GM08714 (cell line): ENCODE results near the gene SERPINF2.

ENCODE experiments used
- H3K4me3 ChIP-seq: fragments of 200-500 bp; sonication (Bioruptor generic); 2 replicates; pipeline ENCODE4 v1.5.1; 2014; ENCODE audit warnings: mild to moderate bottlenecking, low read length, inconsistent platforms
- ZNF274 ChIP-seq: IDR thresholded peaks from 2 replicates; pipeline ENCODE4 v1.6.1; 2012; ENCODE audit warnings: mild to moderate bottlenecking, low read depth, low read length

SERPINF2 gene

DNA sequence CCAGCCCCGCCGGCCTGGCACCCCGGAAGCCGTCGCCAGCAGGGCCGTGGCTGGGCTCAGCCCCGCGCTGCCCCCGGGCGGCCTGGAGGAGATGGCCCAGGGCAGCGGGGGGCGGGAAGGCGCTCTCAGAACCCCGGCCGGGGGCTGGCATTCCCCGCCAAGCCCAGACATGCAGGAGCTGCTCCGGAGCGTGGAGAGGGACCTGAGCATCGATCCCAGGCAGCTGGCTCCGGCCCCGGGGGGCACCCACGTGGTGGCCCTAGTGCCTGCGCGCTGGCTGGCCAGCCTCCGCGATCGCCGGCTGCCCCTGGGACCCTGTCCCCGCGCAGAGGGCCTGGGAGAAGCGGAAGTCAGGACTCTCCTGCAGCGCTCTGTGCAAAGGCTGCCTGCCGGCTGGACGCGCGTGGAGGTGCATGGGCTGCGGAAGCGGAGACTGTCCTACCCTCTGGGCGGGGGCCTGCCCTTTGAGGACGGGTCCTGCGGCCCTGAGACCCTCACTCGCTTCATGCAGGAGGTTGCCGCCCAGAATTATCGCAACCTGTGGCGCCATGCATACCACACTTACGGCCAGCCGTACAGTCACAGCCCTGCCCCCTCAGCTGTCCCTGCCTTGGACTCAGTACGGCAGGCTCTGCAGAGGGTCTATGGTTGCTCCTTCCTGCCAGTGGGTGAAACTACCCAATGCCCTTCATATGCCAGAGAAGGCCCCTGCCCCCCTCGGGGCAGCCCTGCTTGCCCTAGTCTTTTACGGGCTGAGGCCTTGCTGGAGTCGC lies 17.6 kb upstream of the SERPINF2 start:
- TF ChIP-seq ZNF274, result no peak
- peak overlapping the region; percentile 82; the same call in 1 of the 2 replicates for H3K4me3 ChIP-seq

DNA sequence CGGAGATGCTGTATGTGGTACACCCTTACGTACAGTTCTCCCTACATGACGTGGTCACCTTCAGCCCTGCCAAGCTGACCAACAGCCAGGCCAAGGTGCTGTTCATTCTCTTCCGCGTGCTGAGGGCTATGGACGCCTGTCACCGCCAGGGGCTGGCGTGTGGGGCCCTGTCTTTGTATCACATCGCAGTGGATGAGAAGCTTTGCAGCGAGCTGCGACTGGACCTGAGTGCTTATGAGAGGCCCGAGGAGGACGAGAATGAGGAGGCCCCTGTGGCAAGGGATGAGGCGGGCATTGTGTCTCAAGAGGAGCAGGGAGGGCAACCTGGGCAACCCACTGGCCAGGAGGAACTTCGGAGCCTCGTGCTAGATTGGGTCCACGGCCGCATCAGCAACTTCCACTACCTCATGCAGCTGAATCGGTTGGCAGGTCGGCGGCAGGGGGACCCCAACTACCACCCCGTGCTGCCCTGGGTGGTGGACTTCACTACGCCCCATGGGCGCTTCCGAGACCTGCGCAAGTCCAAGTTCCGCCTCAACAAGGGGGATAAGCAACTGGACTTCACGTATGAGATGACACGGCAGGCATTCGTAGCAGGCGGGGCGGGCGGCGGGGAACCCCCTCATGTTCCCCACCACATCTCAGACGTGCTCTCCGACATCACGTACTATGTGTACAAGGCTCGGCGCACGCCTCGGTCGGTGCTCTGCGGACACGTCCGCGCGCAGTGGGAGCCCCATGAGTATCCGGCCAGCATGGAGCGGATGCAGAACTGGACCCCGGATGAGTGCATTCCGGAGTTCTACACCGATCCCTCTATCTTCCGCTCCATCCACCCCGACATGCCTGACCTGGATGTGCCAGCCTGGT lies 16.8 kb upstream of the SERPINF2 start:
- TF ChIP-seq ZNF274, result no peak
- H3K4me3 ChIP-seq, result peak overlapping the region; percentile 82; the same call in 1 of the 2 replicates

DNA sequence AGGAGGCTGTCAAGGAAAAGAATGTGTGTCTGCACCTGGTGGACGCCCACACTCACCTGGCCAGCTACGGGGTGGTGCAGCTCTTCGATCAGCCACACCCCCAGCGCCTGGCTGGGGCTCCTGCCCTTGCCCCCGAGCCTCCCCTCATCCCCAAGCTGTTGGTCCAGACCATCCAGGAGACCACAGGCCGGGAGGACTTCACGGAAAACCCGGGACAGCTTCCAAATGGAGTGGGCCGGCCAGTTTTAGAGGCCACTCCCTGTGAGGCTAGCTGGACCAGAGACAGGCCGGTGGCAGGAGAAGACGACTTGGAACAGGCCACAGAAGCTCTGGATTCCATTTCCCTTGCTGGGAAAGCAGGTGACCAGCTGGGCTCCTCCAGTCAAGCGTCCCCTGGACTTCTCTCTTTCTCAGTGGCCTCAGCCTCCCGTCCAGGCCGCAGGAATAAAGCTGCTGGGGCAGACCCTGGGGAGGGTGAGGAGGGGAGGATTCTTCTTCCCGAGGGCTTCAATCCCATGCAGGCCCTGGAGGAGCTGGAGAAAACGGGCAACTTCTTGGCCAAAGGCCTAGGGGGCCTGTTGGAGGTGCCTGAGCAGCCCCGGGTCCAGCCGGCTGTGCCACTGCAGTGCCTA lies 15.9 kb upstream of the SERPINF2 start:
- H3K4me3 ChIP-seq, result no peak overlapping the region

DNA sequence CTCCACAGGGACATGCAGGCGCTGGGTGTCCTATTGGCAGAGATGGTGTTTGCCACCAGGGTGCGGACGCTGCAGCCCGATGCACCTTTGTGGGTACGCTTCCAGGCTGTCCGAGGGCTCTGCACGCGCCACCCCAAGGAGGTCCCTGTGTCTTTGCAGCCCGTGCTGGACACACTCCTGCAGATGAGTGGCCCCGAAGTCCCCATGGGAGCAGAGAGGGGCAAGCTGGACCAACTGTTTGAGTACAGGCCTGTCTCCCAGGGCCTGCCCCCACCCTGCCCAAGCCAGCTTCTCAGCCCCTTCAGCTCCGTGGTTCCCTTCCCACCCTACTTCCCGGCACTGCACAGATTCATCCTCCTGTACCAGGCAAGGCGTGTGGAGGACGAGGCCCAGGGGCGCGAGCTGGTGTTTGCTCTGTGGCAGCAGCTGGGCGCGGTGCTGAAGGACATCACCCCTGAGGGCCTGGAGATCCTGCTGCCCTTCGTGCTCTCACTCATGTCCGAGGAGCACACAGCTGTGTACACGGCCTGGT lies 15.3 kb upstream of the SERPINF2 start:
- TF ChIP-seq ZNF274, result no peak
- H3K4me3 ChIP-seq, result no peak overlapping the region

More for the DNA sequence above, 15.9 kb upstream of the SERPINF2 start:
- TF ChIP-seq ZNF274, result no peak

DNA sequence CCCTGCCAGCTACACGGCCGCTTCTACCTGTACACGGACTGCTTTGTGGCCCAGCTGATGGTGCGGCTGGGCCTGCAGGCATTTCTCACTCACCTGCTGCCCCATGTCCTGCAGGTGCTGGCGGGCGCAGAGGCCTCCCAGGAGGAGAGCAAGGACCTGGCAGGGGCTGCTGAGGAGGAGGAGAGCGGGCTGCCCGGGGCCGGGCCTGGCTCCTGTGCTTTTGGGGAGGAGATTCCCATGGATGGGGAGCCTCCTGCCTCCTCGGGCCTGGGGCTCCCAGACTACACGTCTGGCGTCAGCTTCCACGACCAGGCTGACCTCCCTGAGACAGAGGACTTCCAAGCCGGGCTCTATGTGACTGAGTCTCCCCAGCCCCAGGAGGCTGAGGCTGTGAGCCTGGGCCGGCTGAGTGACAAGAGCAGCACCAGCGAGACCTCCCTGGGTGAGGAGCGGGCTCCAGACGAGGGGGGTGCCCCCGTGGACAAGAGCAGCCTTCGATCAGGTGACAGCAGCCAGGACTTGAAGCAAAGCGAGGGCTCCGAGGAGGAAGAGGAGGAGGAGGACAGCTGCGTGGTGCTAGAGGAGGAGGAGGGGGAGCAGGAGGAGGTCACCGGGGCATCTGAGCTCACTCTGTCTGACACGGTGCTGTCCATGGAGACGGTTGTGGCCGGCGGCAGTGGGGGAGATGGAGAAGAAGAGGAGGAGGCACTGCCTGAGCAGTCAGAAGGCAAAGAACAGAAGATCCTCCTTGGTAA lies 14.6 kb upstream of the SERPINF2 start:
- TF ChIP-seq ZNF274, result no peak
- no peak overlapping the region for H3K4me3 ChIP-seq

DNA sequence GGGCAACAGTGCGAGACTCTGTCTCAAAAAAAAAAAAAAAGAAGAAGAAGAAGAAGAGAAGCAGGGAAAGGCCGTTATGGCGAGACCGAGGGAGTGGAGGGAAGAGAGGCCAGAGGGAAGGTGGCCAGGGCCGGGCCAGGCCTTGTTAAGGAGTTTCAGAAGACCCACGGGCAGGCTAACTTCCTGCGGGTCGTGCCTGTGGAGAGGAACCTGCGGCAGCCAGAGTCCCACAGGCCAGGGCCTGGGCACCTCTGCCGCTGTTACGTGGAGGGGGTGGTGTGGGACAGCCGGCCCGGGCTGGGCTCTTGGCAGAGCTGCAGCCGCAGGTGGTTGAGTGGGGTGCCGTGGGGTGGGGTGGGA lies 12.7 kb upstream of the SERPINF2 start:
- no peak for TF ChIP-seq ZNF274
- H3K4me3 ChIP-seq, result no peak overlapping the region

DNA sequence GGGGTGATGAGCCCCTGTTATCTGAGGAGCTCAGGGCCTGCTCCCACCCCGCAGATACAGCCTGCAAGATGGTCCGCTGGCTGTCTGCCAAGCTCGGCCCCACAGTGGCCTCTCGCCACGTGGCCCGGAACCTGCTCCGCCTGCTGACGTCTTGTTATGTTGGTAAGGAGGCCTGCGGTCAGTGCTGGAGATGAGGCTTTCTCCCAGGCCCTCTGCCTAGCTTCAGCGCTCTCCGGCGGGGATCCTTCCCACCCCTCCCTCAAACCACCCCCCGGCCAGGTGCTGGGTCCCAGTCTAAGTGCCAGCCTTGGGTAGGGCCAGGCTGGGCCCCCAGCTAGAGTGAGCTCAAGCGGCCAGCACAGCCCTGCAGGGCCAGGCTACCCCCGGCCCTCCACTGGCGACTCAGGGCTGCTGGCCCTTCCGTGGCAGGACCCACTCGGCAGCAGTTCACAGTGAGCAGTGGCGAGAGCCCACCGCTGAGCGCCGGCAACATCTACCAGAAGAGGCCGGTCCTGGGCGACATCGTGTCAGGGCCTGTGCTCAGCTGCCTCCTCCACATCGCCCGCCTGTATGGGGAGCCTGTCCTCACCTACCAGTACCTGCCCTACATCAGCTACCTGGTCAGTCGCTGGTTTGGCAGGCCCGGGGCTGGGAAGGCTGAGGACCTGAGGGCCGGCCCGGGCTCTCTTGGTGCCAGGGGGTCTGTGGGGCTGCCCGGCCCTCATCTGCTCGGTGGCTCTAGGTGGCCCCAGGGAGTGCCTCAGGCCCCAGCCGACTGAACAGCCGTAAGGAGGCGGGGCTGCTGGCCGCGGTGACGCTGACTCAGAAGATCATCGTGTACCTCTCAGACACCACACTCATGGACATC lies 12.1 kb upstream of the SERPINF2 start:
- H3K4me3 ChIP-seq, result no peak overlapping the region
- TF ChIP-seq ZNF274, result no peak

DNA sequence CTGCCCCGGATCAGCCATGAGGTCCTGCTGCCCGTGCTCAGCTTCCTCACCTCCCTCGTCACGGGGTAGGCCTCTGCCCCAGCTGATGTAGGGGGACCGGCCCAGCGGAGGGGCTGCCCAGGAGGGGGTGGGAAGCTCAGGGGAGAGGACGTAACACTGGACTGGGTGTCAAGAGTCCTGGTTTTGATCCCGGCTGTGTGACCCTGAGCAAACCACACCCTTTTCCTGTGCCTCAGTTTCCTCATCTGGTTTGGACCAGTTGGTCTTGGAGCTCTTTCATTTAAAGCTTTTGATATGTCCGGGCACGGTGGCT lies 11.5 kb upstream of the SERPINF2 start:
- H3K4me3 ChIP-seq, result no peak overlapping the region
- TF ChIP-seq ZNF274, result no peak

DNA sequence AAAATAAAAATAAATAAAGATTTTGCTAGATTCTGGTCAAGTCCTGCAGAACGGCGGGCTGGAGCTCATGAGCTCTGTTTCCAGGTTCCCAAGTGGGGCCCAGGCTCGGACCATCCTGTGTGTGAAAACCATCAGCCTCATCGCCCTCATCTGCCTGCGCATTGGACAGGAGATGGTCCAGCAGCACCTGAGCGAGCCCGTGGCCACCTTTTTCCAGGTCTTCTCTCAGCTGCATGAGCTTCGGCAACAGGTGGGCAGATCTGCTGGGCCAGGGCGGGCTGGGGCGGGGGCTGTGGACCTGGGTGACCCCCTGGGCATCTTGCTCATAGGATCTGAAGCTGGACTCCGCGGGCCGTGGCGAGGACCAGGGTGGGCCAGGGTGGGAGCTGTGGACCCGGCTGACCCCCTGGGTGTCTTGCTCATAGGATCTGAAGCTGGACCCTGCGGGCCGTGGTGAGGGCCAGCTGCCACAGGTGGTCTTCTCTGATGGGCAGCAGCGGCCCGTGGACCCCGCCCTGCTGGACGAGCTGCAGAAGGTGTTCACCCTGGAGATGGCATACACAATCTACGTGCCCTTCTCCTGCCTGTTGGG lies 10.3 kb upstream of the SERPINF2 start:
- no peak for TF ChIP-seq ZNF274
- no peak overlapping the region for H3K4me3 ChIP-seq

DNA sequence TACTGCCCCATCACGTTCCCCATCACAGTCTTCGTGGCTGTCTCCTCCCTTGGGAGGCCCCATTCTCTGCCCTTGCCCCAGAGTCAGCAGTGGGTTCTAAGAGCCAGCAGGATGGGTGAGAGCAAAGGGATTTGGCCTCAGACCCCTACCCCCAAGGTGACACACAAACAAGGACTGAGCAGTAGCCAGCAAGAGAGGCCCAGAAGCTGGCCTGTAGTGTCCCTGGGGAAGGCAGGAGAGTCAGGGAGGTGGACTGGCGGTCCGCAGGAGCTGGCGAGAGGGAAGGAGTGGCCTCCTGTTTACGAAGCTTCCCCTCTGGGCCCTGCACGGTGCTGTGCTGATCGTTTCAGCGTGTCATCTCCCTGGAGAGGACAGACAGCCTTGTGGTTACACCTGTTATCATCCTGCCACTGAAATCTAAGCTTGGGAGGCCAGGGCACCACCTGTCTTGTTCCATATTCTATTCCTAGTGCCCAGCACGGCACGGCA lies 9.8 kb upstream of the SERPINF2 start:
- no peak for TF ChIP-seq ZNF274
- H3K4me3 ChIP-seq, result no peak overlapping the region

DNA sequence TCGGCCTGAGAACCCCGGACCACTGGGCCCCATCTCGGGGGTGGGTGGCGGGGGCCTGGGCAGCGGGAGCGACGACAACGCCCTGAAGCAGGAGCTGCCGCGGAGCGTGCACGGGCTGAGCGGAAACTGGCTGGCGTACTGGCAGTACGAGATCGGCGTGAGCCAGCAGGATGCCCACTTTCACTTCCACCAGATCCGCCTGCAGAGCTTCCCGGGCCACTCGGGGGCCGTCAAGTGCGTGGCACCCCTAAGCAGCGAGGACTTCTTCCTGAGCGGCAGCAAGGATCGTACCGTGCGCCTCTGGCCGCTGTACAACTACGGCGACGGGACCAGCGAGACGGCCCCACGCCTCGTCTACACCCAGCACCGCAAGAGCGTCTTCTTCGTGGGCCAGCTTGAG lies 8.9 kb upstream of the SERPINF2 start:
- no peak overlapping the region for H3K4me3 ChIP-seq
- TF ChIP-seq ZNF274, result no peak

DNA sequence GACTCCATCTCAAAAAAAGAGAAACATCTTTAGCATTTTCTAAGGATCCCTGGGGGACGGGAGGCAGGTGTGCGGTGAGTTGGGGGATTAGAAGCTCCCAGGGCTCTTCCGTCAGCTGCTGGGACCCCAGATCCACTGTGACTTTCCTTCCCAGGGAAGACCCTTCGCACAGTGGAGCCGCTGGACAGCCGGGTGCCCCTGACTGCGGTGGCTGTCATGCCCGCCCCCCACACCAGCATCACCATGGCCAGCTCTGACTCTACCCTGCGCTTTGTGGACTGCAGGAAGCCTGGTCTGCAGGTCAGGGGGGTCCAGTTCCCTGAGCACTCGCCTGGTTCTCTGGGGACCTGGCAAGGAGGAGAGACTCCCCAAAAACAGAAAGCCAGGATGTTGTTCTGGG lies 7.3 kb upstream of the SERPINF2 start:
- no peak overlapping the region for H3K4me3 ChIP-seq
- TF ChIP-seq ZNF274, result no peak
